ENCODE data around the gene HRH2. TPM values are rescaled to one million over a fixed set of nuclear protein-coding genes. Genes with fewer than 3 reads are reported as not detected.
"Not testable (repeated sequence)": the region's sequence is repeated elsewhere in the genome, so short reads cannot be mapped to it uniquely, and the experiment has no call there.

The HRH2 gene
- total RNA-seq, 2 donors from 2014 or later, result 8.0 to 18.9 TPM

DNA sequence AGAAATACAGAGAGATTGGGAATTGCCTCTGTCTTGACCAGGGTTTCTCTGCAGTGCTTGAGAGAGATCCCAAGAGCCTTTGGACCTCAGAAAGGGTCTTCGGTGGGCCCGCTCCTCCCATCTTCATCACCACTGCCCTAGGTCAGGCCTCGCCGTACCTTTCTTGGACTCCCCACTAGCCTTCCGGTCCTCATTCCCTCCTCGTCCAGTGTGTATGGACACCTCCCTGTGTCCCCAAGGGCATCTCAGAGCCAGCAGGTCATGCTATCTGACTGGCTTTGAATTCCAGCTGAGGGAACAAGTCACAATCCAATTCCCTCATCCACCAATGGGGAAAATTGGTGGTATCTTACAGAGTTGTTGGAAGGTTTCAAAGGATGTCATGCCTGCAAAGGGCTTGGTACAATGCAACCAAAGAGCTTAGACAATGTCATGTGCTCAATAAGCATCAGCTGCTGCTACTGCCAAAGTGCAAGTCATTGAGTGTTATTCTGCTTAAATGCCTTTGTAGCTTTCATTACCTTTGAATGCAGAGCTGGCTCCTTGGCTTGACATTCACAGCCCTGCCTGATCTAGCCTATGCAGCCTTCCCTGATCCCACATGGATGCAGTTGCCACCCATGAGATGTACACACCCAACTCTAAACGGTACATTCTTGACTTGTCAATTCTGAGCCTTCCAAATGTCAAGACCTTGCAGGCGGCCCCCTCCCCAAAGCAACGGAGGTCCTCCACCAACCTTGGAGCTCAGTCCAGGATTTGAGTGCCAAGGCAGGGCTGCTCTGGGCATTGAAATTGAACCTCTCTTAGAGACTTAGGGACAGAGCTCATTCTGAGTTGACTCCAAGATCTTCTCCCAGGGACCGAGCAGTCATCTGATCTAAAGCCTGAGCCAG lies 58.0 kb downstream of the HRH2 start:
- Histone ChIP-seq H3K9me3 (peaks cover 0 to 9% of the 10 kb centered on the region in 2 donors), H3K4me3 (no peak overlapping the region), H3K4me1 (peaks cover 0 to 5% of the 10 kb centered on the region in 2 donors), H3K36me3 (no peaks in the 10 kb centered on the region), H3K27me3 (no peaks in the 10 kb centered on the region), H3K27ac (no peak overlapping the region)
- no peak for DNase-seq (ENCODE audit: low spot score)
- TF ChIP-seq, protein P1, sequence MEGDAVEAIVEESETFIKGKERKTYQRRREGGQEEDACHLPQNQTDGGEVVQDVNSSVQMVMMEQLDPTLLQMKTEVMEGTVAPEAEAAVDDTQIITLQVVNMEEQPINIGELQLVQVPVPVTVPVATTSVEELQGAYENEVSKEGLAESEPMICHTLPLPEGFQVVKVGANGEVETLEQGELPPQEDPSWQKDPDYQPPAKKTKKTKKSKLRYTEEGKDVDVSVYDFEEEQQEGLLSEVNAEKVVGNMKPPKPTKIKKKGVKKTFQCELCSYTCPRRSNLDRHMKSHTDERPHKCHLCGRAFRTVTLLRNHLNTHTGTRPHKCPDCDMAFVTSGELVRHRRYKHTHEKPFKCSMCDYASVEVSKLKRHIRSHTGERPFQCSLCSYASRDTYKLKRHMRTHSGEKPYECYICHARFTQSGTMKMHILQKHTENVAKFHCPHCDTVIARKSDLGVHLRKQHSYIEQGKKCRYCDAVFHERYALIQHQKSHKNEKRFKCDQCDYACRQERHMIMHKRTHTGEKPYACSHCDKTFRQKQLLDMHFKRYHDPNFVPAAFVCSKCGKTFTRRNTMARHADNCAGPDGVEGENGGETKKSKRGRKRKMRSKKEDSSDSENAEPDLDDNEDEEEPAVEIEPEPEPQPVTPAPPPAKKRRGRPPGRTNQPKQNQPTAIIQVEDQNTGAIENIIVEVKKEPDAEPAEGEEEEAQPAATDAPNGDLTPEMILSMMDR (IDR thresholded peaks at IDR 0.05), result no peak

DNA sequence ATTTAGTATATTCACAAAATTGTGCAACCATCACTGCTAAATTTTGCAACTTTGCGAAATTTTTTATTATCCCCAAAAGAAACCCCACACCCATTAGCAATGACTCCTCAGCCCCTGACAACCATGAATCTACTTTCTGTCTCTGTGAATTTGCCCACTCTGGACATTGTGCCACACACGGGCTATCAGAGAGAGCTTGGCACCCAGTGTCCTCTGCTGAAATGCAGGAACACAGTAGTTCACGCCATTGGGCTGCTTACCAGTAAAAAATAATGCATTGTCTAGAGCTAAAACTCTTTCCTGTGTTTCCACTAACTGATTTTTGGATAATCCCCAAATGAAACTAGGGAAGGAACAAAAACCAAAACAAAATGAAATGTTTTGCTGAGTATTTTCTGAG lies 60.0 kb downstream of the HRH2 start:
- H3K4me3 ChIP-seq, result no peak overlapping the region
- TF ChIP-seq, protein P1 (IDR thresholded peaks at IDR 0.05), result no peak
- no peak for DNase-seq (ENCODE audit: low spot score)
- H3K4me1 ChIP-seq, result peaks cover 0 to 2% of the 10 kb centered on the region in 2 donors
- H3K27ac ChIP-seq, result no peak overlapping the region
- no peaks in the 10 kb centered on the region for H3K36me3 ChIP-seq
- peaks cover 0 to 9% of the 10 kb centered on the region in 2 donors for H3K9me3 ChIP-seq
- H3K27me3 ChIP-seq, result no peaks in the 10 kb centered on the region

DNA sequence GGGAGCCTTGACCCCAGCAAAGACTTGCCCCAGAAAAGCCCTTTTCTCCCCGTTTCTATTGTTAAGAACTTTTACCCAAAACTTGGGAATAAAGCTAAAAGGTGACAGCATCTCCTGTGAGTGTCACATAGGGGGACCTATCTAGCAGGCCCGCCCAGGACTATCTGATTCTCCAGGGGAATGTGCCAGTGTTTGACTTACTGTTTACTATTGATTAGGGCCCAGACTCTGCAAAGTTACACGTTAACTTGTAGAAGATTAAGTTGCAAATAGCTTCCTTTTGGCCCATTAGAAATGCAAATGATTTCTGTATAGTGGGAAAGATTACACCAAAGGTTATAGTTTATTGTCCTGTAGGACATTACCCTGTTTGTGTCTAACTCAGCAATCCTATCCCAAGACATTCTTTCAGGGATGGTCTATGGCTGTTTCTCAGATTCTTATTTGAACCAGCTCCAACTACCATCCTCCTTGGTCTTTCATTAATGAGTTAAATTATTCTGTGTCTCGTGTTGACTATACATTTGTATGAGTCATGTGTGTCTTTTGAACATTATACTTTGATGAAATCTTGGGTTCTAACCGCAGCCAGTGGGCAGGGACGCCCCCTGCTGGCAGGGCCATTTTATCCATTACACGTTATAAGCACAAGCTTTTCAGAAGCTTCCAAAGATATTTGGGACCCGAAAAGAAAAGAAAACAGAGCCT lies 60.7 kb downstream of the HRH2 start:
- Histone ChIP-seq H3K4me1 (no peaks in the 10 kb centered on the region), H3K4me3 (no peak overlapping the region), H3K36me3 (no peaks in the 10 kb centered on the region), H3K9me3 (peaks cover 0 to 9% of the 10 kb centered on the region in 2 donors), H3K27me3 (no peaks in the 10 kb centered on the region), H3K27ac (no peak overlapping the region)
- TF ChIP-seq, protein P1 (IDR thresholded peaks at IDR 0.05), result peak; percentile 48 to 83
- no peak for DNase-seq (ENCODE audit: low spot score)

DNA sequence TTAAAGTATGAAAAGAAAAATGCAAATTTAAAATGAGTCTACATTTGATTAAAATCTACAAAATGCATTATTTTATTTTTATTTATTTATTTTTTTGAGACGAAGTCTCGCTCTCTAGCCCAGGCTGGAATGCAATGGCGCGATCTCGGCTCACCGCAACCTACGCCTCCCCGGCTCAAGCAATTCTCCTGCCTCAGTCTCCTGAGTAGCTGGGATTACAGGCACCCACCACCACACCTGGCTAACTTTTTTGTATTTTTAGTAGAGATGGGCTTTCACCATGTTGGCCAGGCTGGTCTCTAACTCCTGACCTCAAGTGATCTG lies 61.2 kb downstream of the HRH2 start:
- not testable (repeated sequence) for H3K27ac ChIP-seq; H3K4me3 ChIP-seq; H3K27me3 ChIP-seq; H3K4me1 ChIP-seq; DNase-seq (ENCODE audit: low spot score); H3K36me3 ChIP-seq; H3K9me3 ChIP-seq
- TF ChIP-seq, protein P1 (IDR thresholded peaks at IDR 0.05), result peak in 1 of 2 donors; percentile 10

DNA sequence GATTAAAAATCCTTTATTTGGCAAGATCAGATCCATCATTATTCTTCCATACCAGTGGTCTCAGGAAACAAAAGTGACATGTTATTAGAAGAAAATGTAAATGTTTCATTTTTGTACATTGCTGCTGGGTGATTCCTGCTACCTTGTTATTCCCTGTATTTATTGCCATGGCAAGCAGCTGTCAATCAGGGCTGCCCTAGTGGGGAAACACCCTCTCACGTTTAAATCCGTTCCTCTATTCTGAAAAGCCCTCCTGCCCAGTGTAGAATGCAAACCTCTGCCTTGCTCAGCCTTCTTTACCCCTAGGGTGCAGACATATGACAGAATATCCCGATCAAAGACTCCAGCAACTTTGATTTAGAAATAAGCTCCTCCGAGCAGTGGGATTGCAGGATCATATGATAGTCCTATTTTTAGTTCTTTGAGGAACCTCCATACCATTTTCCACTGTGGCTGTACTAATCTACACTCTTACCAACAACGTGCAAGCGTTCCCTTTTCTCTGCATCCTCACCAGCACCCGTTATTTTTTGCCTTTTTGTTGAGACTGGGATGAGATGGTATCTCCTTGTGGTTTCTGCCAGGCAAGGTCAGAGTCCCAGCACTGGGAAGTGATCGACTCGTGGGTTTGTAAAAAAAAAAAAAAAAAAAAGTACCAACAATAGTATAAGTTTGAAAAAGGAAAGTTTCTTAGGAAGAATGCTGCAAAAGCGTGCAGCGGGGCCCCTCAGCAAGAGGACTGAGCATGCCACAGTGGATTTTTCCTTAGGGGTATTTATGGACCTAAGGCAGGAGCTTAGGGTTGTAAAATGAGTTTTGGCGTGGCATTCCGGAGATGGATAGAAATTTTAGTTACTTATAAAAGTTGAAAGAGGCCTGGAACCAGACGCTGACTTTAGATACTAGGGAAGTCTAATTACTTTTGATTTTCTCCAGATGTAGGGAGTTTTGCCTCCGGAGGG lies 66.7 kb downstream of the HRH2 start:
- H3K27ac ChIP-seq, result no peak overlapping the region
- H3K4me3 ChIP-seq, result no peak overlapping the region
- no peaks in the 10 kb centered on the region for H3K36me3 ChIP-seq
- H3K4me1 ChIP-seq, result peaks cover 0 to 7% of the 10 kb centered on the region in 2 donors
- no peaks in the 10 kb centered on the region for H3K9me3 ChIP-seq
- DNase-seq (ENCODE audit: low spot score), result no peak
- no peaks in the 10 kb centered on the region for H3K27me3 ChIP-seq
- TF ChIP-seq, protein P1 (IDR thresholded peaks at IDR 0.05), result no peak
